Tibial nerve (tissue), 4 donors: ENCODE data around the gene GSTA1. TPM values are rescaled to one million over a fixed set of nuclear protein-coding genes. Genes with fewer than 3 reads are reported as not detected.
"Not testable (repeated sequence)": the region's sequence is repeated elsewhere in the genome, so short reads cannot be mapped to it uniquely, and the experiment has no call there.

Source experiments
- DNase-seq, 2 donors: peaks; one replicate each; pipeline ENCODE4 v3.0.0-alpha.2; 2019; ENCODE audit warnings: low spot score in 2 of 2
- H3K27ac ChIP-seq, 4 donors: fragments of 200-600 bp; sonication (generic) in 3 of 4; one replicate each; pipeline ENCODE4 v1.5.1; 2017 to 2019; ENCODE audit warnings: mild to moderate bottlenecking in 1 of 4
- H3K27me3 ChIP-seq, 2 donors: fragments of 200-600 bp; sonication (generic) in 1 of 2; one replicate each; pipeline versions ENCODE4 v1.5.1 to v1.6.0; 2017 to 2019
- H3K36me3 ChIP-seq, 3 donors: fragments of 200-600 bp; sonication (generic); one replicate each; pipeline ENCODE4 v1.5.1; 2018 to 2019
- H3K4me1 ChIP-seq, 4 donors: fragments of 200-600 bp; sonication (generic) in 3 of 4; one replicate each; pipeline ENCODE4 v1.5.1; 2017 to 2019
- H3K4me3 ChIP-seq, 4 donors: fragments of 200-600 bp; sonication (generic) in 3 of 4; one replicate each; pipeline ENCODE4 v1.5.1; 2017 to 2019; ENCODE audit warnings: mild to moderate bottlenecking in 1 of 4, moderate library complexity in 1 of 4
- H3K9me3 ChIP-seq, 4 donors: fragments of 200-600 bp; sonication (generic) in 3 of 4; one replicate each; pipeline ENCODE4 v1.5.1; 2017 to 2019
- EP300 ChIP-seq, 2 donors: sonication (generic); formaldehyde crosslinking; IDR thresholded peaks; one replicate each; pipeline ENCODE4 v1.6.1; 2017; ENCODE audit warnings: antibody characterized with exemption in 2 of 2, mild to moderate bottlenecking in 1 of 2
- POLR2A ChIP-seq, 2 donors: fragments of 450-650 bp; IDR thresholded peaks; one replicate each; pipeline ENCODE4 v1.6.1; 2017; ENCODE audit warnings: antibody characterized with exemption in 2 of 2, mild to moderate bottlenecking in 2 of 2, moderate library complexity in 2 of 2
- WGBS, 2 donors: methylation state at CpG; one replicate each; pipeline ENCODE4 v1.1.5; 2018; 5-methylcytosine and 5-hydroxymethylcytosine counted together
- total RNA-seq, 4 donors: library from RNA; depleted of rRNA; stranded (reverse); fragments of >200 nt; gene quantifications; one replicate each; pipeline ENCODE4 v1.1.0, GENCODE V29; 2016
- TF ChIP-seq, protein P1 (sequence below), 5 experiments: fragments of 200-600 bp in 3 of 5; fragments of 450-650 bp in 2 of 5; sonication (generic) in 3 of 5; IDR thresholded peaks; one replicate each; pipeline ENCODE4 v1.5.1; 2016 to 2019; ENCODE audit warnings: antibody characterized with exemption in 5 of 5, mild to moderate bottlenecking in 3 of 5, moderate library complexity in 2 of 5

GSTA1 gene
- total RNA-seq, 4 donors from 2014 or later, result not detected

DNA sequence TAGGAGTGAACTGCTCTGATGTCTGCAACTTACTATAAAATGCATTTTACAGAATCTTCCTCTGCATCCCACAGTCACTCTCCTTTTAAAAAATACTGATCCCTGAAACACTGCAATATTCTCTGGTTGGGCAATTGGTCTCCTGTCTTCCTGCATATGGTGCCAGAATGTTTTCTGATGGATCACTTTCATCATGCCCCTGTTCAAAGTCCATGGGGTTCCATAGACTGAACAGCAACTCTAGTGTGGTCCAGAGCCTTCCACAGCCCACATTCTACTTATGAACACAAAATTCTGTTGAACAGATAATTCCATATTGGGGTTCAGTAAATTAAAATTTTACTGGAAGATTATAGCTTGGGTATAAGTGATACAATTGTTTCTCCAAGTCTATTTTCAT is 51.3 kb downstream of the GSTA1 start:
- Histone ChIP-seq H3K36me3 (no peaks in the 10 kb centered on the region), H3K27me3 (no peaks in the 10 kb centered on the region), H3K4me1 (no peaks in the 10 kb centered on the region), H3K9me3 (peaks cover 0 to 15% (median 0%) of the 10 kb centered on the region in 4 donors), H3K4me3 (no peak overlapping the region), H3K27ac (no peak overlapping the region)
- DNase-seq, result no peak
- TF ChIP-seq POLR2A (IDR thresholded peaks at IDR 0.05) (no peak), EP300 (IDR thresholded peaks at IDR 0.05) (no peak)
- TF ChIP-seq, protein P1, sequence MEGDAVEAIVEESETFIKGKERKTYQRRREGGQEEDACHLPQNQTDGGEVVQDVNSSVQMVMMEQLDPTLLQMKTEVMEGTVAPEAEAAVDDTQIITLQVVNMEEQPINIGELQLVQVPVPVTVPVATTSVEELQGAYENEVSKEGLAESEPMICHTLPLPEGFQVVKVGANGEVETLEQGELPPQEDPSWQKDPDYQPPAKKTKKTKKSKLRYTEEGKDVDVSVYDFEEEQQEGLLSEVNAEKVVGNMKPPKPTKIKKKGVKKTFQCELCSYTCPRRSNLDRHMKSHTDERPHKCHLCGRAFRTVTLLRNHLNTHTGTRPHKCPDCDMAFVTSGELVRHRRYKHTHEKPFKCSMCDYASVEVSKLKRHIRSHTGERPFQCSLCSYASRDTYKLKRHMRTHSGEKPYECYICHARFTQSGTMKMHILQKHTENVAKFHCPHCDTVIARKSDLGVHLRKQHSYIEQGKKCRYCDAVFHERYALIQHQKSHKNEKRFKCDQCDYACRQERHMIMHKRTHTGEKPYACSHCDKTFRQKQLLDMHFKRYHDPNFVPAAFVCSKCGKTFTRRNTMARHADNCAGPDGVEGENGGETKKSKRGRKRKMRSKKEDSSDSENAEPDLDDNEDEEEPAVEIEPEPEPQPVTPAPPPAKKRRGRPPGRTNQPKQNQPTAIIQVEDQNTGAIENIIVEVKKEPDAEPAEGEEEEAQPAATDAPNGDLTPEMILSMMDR (IDR thresholded peaks at IDR 0.05), result no peak

DNA sequence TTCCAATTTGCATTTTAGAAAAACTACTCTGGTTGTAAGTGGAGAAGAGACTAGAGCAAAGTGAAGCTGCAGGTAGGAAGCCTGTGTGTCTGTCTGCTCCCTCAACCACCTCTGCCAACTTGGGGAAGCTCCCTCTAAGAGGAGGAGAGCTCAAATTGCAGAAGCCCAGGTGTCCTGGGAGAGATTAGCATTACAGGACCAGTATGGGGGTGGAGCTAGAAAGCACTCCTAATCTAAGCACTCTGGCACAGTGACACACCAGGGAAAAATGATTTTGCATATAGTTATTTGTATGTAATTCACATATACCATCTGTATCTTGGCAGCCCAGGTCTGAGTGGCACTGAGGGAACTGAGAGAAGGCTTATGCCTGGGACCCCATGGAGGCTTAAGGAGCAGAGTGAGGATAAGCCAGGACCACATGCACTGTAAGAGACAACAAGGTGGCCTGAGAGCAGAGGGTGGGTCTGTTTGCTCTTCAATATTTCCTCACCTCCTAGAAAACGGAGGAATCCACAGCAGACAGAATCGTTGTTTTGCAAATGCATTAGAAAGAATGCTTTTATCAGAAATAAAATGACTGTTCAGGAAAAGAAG is 54.0 kb downstream of the GSTA1 start:
- Histone ChIP-seq H3K27ac (no peak overlapping the region), H3K9me3 (peaks cover 0 to 15% (median 0%) of the 10 kb centered on the region in 4 donors), H3K27me3 (no peaks in the 10 kb centered on the region), H3K4me1 (no peaks in the 10 kb centered on the region), H3K36me3 (no peaks in the 10 kb centered on the region), H3K4me3 (no peak overlapping the region)
- TF ChIP-seq POLR2A (IDR thresholded peaks at IDR 0.05) (no peak), EP300 (IDR thresholded peaks at IDR 0.05) (no peak)
- TF ChIP-seq, protein P1 (IDR thresholded peaks at IDR 0.05), result no peak
- no peak for DNase-seq
- 77 to 82% methylated on average over 2 of the region's 2 CpGs for WGBS, 2 donors

DNA sequence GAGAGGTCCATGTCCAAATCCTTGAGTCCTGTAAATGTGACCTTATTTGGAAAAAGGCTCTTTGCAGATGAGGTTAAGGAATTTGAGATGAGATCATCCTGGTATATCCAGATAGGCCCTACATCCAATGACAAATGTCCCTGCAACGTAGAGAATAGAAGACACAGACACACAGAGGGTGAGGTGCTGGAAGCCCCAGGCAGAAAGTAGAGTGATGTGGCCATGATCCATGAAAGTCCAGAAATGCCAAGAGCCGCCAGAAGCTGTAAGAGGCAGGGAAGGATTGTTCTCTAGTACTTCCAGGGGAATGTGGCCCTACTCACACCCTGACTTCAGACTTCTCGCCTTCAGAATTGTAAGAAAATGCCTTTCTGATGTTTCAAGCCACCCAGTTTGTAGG is 56.3 kb downstream of the GSTA1 start:
- not testable (repeated sequence) for DNase-seq, H3K27ac ChIP-seq

DNA sequence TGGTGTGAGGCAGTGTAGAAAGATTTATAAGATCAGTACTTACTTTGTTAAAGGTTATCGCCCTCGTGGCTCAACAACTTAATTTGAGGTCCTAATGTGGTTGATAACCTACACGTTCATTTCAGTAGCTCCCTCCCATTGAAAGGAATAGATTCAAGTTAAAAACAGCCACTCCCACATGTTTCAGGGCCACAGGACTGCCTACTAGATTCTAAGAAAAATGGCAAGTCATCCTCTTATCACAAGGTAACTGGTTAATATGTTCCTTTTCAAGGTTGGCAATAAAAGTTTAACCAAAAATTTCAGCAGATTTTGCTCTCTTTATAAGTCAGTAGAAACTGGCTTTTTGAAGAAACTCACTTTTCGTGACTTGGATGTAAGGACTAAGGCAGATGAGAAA is 57.4 kb downstream of the GSTA1 start:
- Histone ChIP-seq H3K9me3 (peaks cover 0 to 14% (median 0%) of the 10 kb centered on the region in 4 donors), H3K4me1 (no peaks in the 10 kb centered on the region), H3K27me3 (no peaks in the 10 kb centered on the region), H3K36me3 (no peaks in the 10 kb centered on the region), H3K4me3 (no peak overlapping the region), H3K27ac (no peak overlapping the region)
- DNase-seq, result no peak
- 47 to 49% methylated on average over 4 of the region's 4 CpGs for WGBS, 2 donors
- no peak for TF ChIP-seq EP300 (IDR thresholded peaks at IDR 0.05)
- TF ChIP-seq, protein P1 (IDR thresholded peaks at IDR 0.05), result no peak
- no peak for TF ChIP-seq POLR2A (IDR thresholded peaks at IDR 0.05)

More for the DNA sequence above, 56.3 kb downstream of the GSTA1 start:
- WGBS, 2 donors, result 59 to 60% methylated on average over 3 of the region's 3 CpGs
- H3K27me3 ChIP-seq, H3K4me3 ChIP-seq, H3K4me1 ChIP-seq, H3K36me3 ChIP-seq: not testable (repeated sequence)
- peaks cover 0 to 15% (median 0%) of the 10 kb centered on the region in 4 donors for H3K9me3 ChIP-seq

DNA sequence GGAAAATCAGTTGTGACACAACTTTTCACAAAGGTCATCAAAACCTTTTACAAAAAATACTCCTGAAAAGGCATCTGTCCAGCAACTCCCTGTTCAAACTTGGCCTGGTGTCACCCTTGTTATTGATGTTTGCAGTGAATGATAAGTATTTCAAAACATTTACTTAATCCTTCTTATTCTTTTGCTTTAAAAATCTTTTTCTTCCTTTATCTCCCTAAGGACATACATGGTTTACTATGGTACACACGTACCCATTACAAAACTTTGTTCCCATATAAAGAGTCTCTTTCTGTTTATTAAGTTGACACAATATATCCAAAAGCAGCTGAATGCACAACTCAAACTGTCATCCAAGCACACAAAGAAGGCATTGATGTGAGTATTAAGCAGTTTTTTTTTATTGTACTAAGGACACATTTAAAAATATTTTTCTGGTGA is 57.8 kb downstream of the GSTA1 start:
- WGBS, 2 donors, result 31 to 41% methylated on average over 1 of the region's 1 CpG

More for the DNA sequence above, 57.8 kb downstream of the GSTA1 start:
- no peaks in the 10 kb centered on the region for H3K36me3 ChIP-seq
- H3K4me1 ChIP-seq, result no peaks in the 10 kb centered on the region
- no peaks in the 10 kb centered on the region for H3K27me3 ChIP-seq
- H3K4me3 ChIP-seq, result no peak overlapping the region
- peaks cover 0 to 14% (median 0%) of the 10 kb centered on the region in 4 donors for H3K9me3 ChIP-seq
- no peak overlapping the region for H3K27ac ChIP-seq
- TF ChIP-seq, protein P1 (IDR thresholded peaks at IDR 0.05), result no peak
- no peak for TF ChIP-seq EP300 (IDR thresholded peaks at IDR 0.05)
- no peak for TF ChIP-seq POLR2A (IDR thresholded peaks at IDR 0.05)
- DNase-seq, result no peak
